DND-41 (cell line): ENCODE measurements around the gene ROMO1.
"Not testable (repeated sequence)": the region's sequence is repeated elsewhere in the genome, so short reads cannot be mapped to it uniquely, and the experiment has no call there.

ENCODE experiments used
- ATAC-seq: fragments of 200-7000 bp; cut with Tn5 transposase; 3 replicates; pipeline ENCODE4 v1.9.1; 2021; ENCODE audit warnings: low read depth; ENCODE audit not compliant: insufficient read depth
- DNase-seq: peaks from one replicate; pipeline ENCODE4 v3.0.0-alpha.2; 2020
- H2AFZ ChIP-seq: 2 replicates; pipeline ENCODE4 v1.6.0; 2012; ENCODE audit warnings: low read depth, low read length
- H3K27ac ChIP-seq: 2 replicates; pipeline ENCODE4 v1.5.1; 2012; ENCODE audit warnings: low read length, inconsistent platforms
- H3K27me3 ChIP-seq: fragments of 200-600 bp; sonication (generic); 2 replicates; pipeline ENCODE4 v1.6.0; 2012; ENCODE audit warnings: low read length, mild to moderate bottlenecking, inconsistent platforms; ENCODE audit not compliant: insufficient read depth, poor library complexity
- H3K36me3 ChIP-seq: 2 replicates; pipeline ENCODE4 v1.5.1; 2012; ENCODE audit warnings: low read length, inconsistent platforms; ENCODE audit not compliant: insufficient read depth
- H3K4me1 ChIP-seq: 2 replicates; pipeline ENCODE4 v1.5.1; 2012; ENCODE audit warnings: mild to moderate bottlenecking, low read length; ENCODE audit not compliant: insufficient read depth
- H3K4me2 ChIP-seq: 2 replicates; pipeline ENCODE4 v1.6.0; 2012; ENCODE audit warnings: mild to moderate bottlenecking, moderate library complexity, low read length, inconsistent platforms; ENCODE audit not compliant: insufficient read depth
- H3K4me3 ChIP-seq, 2 experiments: fragments of 200-600 bp in 1 of 2; shearing (Covaris generic) in 1 of 2; 2 replicates each; pipeline ENCODE4 v1.5.1; 2012 to 2016; ENCODE audit warnings: inconsistent platforms in 2 of 2, low read length in 2 of 2, mild to moderate bottlenecking in 2 of 2, low read depth in 1 of 2, moderate library complexity in 1 of 2
- H3K79me2 ChIP-seq: 2 replicates; pipeline ENCODE4 v1.6.0; 2012; ENCODE audit warnings: low read length, inconsistent platforms; ENCODE audit not compliant: insufficient read depth
- H3K9ac ChIP-seq: 2 replicates; pipeline ENCODE4 v1.6.0; 2012; ENCODE audit warnings: low read depth, mild to moderate bottlenecking, inconsistent platforms, low read length, moderate library complexity
- H3K9me3 ChIP-seq: 2 replicates; pipeline ENCODE4 v1.5.1; 2012; ENCODE audit warnings: low read length, moderate library complexity, mild to moderate bottlenecking, inconsistent platforms; ENCODE audit not compliant: insufficient read depth, severe bottlenecking
- H4K20me1 ChIP-seq: 2 replicates; pipeline ENCODE4 v1.6.0; 2012; ENCODE audit warnings: low read length; ENCODE audit not compliant: insufficient read depth
- EZH2 ChIP-seq: IDR thresholded peaks from 3 replicates; pipeline ENCODE4 v1.6.1; 2012; ENCODE audit warnings: borderline replicate concordance, low read depth, mild to moderate bottlenecking, moderate library complexity, low read length, inconsistent platforms; ENCODE audit not compliant: severe bottlenecking
- TF ChIP-seq, protein P1 (sequence below): IDR thresholded peaks from 2 replicates; pipeline ENCODE4 v1.5.1; 2012; ENCODE audit warnings: borderline replicate concordance, low read length, moderate library complexity, mild to moderate bottlenecking; ENCODE audit not compliant: poor library complexity, severe bottlenecking; ENCODE audit errors: extremely low read depth

Gene ROMO1

GRCh38 chr20:35704514-35705261 lies 5.5 kb downstream of the ROMO1 start:
- H3K36me3 ChIP-seq = peaks cover 86% of the 10 kb centered on the region
- no peak for TF ChIP-seq EZH2
- TF ChIP-seq, protein P1, sequence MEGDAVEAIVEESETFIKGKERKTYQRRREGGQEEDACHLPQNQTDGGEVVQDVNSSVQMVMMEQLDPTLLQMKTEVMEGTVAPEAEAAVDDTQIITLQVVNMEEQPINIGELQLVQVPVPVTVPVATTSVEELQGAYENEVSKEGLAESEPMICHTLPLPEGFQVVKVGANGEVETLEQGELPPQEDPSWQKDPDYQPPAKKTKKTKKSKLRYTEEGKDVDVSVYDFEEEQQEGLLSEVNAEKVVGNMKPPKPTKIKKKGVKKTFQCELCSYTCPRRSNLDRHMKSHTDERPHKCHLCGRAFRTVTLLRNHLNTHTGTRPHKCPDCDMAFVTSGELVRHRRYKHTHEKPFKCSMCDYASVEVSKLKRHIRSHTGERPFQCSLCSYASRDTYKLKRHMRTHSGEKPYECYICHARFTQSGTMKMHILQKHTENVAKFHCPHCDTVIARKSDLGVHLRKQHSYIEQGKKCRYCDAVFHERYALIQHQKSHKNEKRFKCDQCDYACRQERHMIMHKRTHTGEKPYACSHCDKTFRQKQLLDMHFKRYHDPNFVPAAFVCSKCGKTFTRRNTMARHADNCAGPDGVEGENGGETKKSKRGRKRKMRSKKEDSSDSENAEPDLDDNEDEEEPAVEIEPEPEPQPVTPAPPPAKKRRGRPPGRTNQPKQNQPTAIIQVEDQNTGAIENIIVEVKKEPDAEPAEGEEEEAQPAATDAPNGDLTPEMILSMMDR = no peak

DNA sequence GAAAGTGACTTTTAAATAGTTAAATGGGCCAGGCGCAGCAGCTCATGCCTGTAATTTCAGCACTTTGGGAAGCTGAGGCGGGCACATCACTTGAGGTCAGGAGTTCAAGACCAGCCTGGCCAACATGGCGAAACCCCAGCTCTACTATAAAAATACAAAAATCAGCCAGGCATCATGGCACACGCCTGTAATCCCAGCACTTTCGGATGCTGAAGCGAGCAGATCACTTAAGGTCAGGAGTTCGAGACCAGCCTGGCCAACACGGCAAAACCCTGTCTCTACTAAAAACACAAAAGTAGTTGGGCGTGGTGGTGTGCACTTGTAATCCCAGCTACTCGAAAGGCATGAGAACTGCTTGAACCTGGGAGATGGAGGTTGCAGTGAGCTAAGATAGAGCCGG lies 6.7 kb downstream of the ROMO1 start:
- DNase-seq, ATAC-seq, H3K27ac ChIP-seq, H3K4me2 ChIP-seq, H3K9ac ChIP-seq, H3K27me3 ChIP-seq, H2AFZ ChIP-seq, H3K4me3 ChIP-seq, H3K9me3 ChIP-seq: not testable (repeated sequence)
- H3K36me3 ChIP-seq = peaks cover 98% of the 10 kb centered on the region
- peaks cover 20% of the 10 kb centered on the region for H3K4me1 ChIP-seq
- H4K20me1 ChIP-seq = peaks cover 63% of the 10 kb centered on the region
- H3K79me2 ChIP-seq = peaks cover 71% of the 10 kb centered on the region

More at GRCh38 chr20:35704514-35705261, 5.5 kb downstream of the ROMO1 start:
- H4K20me1 ChIP-seq = peaks cover 55% of the 10 kb centered on the region
- H3K27me3 ChIP-seq = no peaks in the 10 kb centered on the region
- peaks cover 30% of the 10 kb centered on the region for H3K4me1 ChIP-seq
- no peak overlapping the region for H3K27ac ChIP-seq
- ATAC-seq (no peak), DNase-seq (no peak)
- H3K4me2 ChIP-seq = no peak overlapping the region
- H3K9ac ChIP-seq = no peak overlapping the region
- peaks cover 69% of the 10 kb centered on the region for H3K79me2 ChIP-seq
- H3K9me3 ChIP-seq = no peaks in the 10 kb centered on the region
- H2AFZ ChIP-seq = no peak overlapping the region
- no peak overlapping the region for H3K4me3 ChIP-seq

DNA sequence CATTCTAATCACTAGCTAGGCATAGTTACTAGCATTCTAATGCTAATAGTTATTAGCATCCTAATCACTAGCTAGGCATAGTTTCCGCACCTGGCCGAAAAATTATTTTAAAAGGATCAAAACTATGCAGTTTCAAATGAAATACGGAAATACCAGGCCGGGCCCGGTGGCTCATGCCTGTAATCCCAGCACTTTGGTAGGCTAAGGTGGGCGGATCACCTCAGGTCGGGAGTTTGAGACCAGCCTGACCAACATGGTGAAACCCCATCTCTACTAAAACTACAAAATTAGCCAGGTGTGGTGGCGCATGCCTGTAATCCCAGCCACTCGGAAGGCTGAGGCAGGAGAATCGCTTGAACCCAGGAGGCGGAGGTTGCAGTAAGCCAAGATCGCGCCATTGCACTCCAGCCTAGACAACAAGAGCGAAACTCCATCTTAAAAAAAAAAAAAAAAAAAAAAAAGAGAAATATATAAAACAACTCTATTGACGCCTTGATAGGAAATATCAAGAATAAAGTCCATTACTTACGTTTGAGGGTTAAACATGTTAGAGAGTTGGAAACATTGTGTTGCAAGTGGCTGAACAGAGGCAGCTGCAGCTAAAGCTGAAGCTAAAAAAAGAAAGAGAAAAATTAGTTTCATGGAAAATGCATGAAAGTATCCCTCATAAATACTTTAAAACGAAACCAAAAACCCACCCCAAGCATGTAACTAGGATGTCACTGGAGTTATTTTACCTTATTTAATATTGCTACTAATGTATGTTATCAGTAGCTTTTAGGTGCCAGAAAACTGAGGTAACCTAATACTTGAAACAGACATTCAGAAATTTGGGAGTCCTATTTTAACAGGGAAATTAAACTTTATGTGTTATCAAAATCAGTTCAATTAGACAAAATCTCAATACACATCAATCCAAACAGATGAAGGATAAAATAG lies 7.7 kb downstream of the ROMO1 start:
- DNase-seq, H3K4me3 ChIP-seq, H2AFZ ChIP-seq, H3K4me2 ChIP-seq, H3K27ac ChIP-seq, H3K27me3 ChIP-seq, ATAC-seq, H3K9me3 ChIP-seq, H3K9ac ChIP-seq: not testable (repeated sequence)
- peaks cover 76% of the 10 kb centered on the region for H3K79me2 ChIP-seq
- H3K36me3 ChIP-seq = peaks cover 99% of the 10 kb centered on the region
- peaks cover 70% of the 10 kb centered on the region for H4K20me1 ChIP-seq
- H3K4me1 ChIP-seq = peaks cover 12% of the 10 kb centered on the region; the same call in 1 of the 2 replicates

GRCh38 chr20:35708502-35708901 lies 9.3 kb downstream of the ROMO1 start:
- Histone ChIP-seq H3K9ac (no peak overlapping the region), H3K36me3 (peaks cover 99% of the 10 kb centered on the region), H3K27ac (no peak overlapping the region), H3K79me2 (peaks cover 87% of the 10 kb centered on the region), H4K20me1 (peaks cover 75% of the 10 kb centered on the region), H3K4me1 (0 out of 2 replicates have a peak, but pooled peaks cover 3% of the 10 kb centered on the region), H2AFZ (no peak overlapping the region), H3K9me3 (no peaks in the 10 kb centered on the region), H3K27me3 (no peaks in the 10 kb centered on the region), H3K4me2 (no peak overlapping the region), H3K4me3 (no peak overlapping the region)
- DNase-seq = no peak
- TF ChIP-seq, protein P1 = no peak
- no peak for TF ChIP-seq EZH2
- no peak for ATAC-seq
